SH-SY5Y (cell line): ENCODE measurements around the gene FGFR3.

Source experiments
- GATA2 ChIP-seq: IDR thresholded peaks from 2 replicates; pipeline ENCODE4 v1.6.1; 2011; ENCODE audit warnings: mild to moderate bottlenecking, low read depth, low read length
- GATA3 ChIP-seq: IDR thresholded peaks from 2 replicates; pipeline ENCODE4 v1.6.1; 2011; ENCODE audit warnings: low read depth, mild to moderate bottlenecking, low read length, moderate library complexity

Gene FGFR3

DNA sequence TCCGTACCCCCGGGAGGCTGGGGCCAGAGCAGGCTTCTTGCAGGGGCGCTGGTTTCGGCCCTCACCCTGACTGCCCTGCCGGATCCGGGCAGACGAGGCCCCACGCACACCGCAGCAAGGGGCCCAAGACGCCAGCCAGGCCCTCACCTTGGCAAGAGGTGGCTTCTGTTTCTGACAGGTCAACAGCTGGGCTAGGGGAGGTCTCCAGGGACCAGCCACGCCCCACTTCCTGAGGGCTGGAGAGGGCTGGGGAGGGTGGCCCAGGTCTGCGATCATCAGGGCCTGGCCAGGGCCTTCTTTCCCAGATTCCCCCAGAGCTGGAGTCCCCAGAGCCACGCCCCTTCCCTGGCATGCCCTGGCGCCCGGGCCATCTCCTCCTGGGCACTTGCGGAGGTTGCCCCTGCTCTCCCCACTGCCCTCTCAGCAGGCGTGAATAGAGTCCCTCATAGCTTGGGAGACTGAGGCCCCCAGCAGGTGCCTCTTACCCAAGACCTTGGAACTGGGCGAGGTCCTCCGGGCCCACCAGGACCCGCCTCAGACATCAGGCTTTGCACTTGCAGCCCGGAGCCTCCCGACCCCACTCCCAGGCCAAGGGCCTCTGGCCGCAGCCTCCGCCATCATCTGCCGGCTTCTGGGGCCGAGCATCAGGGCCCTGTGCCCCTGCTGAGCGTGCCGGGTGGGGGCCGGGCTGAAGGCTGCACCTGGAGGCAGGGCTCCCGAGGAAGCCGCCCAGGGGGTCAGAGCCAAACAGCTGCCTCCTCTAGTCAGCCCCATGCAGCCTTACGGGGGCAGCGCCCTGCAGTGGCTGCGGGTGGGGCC, 6.3 kb upstream of the FGFR3 start:
- TF ChIP-seq GATA3 (no peak), GATA2 (no peak)

DNA sequence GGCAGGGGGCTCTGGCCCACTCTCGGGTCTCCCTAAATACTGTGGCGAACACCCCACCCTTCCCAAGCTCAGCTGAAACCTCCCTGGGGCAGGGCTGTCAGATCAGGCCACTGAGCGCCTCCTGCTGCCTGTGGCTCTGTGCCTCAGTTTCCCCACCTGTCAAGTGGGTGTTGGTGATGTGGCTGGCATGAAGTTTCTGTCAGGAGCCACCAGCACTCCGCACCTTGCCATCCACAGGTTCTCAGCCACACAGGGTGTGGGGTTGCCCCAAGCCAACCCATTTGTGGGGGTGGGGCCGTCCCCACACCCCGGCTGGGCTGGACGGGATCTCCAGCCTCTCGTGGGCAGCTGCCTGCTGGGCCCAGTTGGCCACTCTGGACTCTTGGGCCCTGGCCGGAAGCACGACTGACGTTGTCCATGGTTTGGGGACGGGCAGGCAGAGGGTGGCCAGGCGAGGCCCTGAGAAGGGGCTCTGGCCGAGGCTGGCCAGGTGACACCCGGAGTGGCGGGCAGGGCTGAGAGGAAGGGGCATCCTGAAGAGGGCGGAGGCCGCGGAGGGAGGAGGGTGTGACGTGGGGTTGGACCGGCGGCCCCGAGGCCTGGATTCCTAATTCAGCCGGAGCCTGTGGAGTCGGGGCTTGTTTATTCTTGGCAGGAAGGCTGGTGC, 5.5 kb upstream of the FGFR3 start:
- TF ChIP-seq GATA3 (no peak), GATA2 (no peak)

- TF ChIP-seq GATA3 = no peak
- no peak for TF ChIP-seq GATA2
These were observed 4.7 kb upstream of the FGFR3 start for GRCh38 chr4:1788254-1788973.

DNA sequence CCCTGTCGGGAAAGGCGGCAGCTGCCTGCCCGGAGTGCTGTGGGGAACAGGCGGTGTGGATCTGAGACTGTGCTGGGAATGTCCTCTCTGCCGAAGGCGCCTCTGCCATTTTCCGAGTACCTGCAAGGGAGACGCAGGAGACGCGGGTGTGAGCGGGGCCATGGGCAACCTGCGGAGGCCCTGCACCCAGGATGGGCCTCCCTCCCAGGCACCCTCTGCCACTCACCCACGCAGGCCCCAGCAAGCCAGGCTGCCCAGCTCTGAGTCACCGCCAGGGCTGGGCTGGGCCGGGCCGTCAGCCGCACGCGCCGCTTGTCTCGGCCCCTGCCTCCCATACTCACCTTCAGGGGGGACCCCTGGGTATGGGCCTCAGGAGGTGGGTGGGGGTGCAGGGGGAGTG, 3.5 kb upstream of the FGFR3 start:
- TF ChIP-seq GATA3 = no peak
- TF ChIP-seq GATA2 = no peak

DNA sequence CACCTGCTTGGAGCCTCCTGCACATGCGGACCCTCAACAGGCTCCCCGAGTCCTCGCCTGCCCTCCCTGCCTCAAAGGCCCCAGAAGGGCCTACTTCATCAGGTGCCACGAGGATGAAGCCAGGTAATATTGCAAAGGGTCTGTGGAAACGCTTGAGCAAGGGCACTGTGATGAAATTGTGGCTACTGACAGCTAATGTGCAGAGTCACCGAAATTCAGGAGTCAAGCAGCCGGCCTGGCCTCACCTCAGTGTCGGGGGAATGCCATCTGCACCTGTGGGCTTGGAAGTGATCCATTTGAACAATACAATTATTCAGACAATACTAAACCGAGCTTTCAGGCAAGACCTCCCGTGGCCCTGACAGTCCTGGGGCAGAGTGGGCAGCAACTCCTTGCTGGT, 3.1 kb upstream of the FGFR3 start:
- no peak for TF ChIP-seq GATA3
- TF ChIP-seq GATA2 = no peak

DNA sequence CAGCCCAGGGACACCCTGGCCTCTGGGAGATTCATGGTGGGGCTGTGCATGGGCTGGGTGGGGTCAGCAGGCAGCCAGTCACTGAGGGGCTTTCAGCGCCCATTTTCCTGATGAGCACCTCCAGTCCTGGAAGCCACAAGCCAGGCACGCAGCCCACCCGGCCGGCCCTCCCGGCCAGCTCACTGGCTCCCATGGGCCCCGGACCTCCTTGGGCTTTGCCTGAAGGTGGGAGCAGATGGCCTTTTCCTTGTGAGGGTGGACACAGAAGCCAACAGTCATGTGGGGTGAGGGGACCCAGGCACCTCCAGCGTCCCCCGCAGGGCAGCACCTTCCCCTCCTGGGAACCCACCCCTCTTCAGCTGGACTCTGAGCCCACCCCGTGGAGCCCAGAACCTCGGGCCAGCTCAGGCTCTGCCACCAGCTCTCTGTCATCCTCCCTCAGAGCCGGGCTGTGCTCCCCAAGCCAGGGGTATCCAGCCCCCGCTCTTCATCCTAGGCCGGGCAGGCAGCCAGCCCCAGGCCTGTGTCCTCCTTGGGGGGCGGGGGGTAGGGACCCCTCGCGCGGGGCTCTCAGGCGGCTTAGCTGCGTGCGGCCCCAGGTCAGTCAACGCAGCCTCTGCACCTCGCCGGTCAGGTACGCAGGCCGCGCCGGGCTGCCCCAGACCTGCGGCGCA, 798 bp upstream of the FGFR3 start:
- no peak for TF ChIP-seq GATA3
- TF ChIP-seq GATA2 = no peak

DNA sequence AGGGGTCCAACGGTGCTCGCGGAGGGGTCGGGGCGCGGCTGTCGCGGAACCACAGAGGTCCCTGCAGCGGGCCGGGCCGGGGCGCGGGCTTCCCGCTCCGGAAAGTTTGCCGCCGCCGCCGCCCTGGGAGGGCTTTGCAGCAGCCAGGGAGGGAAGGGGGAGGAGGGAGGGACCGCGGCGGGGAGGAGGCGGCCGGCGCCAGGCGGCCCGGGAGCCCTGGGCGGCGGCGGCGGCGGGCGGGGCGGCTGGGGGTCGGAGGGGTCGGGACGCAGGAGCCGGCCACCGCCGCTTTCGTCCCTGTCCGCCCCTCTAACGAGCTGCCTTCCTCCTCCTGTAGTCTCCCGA, 375 bp downstream of the FGFR3 start:
- no peak for TF ChIP-seq GATA3
- no peak for TF ChIP-seq GATA2

GRCh38 chr4:1793940-1794808, 1.1 kb downstream of the FGFR3 start:
- no peak for TF ChIP-seq GATA2
- no peak for TF ChIP-seq GATA3

DNA sequence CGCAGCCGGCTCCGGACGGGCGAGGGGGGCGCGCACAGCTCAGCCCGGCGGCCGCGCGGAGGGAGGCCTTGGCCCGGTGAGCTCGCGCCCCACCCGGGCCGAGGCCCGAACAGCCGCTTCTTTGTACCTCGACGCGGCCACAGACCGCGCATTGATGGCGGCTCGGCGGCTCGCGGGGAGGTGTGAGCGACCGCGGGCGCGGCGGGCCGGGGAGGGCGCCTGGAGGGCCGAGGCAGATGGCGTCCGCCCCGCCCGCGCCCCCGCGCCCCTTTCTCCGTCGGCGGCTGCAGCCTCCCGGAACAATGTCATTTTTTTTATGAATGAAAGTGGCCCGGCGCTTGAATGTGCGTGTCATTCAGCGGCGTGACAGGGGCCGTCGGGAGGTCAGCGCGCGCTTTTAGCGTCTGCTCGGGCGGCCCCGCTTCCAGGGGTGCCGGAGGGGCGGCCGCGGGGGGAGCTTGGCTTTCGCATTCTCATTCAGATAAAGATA, 1.8 kb downstream of the FGFR3 start:
- TF ChIP-seq GATA2 (no peak), GATA3 (no peak)

- no peak for TF ChIP-seq GATA3
These were observed 2.5 kb downstream of the FGFR3 start for GRCh38 chr4:1795299-1796195.

GRCh38 chr4:1796486-1797204, 3.6 kb downstream of the FGFR3 start:
- TF ChIP-seq GATA3 (no peak), GATA2 (no peak)

DNA sequence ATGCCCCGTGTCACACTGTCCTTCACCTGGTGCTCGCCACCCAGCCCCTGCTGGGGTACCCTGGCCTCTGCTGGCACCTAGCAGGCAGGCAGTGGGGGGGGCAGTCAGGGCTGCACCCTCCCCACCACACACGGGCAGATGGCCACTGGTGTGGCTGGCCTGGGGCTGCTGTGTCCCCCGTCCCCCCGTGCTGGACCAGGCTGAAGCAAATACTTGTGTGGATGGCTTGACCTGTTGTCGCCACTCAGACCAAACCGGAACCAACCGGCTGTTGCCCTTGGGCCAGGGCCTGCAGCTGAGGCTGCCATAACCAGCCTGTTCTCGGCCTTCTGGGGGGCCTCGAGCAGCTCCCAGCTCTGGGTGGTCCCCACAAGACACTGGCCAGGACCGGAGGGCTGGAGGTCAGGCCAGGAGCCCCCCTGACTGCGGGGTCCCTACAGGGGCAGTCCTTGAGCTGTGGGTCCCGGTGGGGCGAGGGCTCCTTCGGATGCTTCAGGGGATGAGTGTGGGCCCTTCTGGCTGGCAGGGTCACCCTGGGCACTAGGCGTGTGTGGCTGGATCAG, 4.3 kb downstream of the FGFR3 start:
- TF ChIP-seq GATA3 = no peak
